HEK293T (cell line): ENCODE data around the gene RIN2.

Experiments used
- CTBP1 ChIP-seq: fragments of 450-650 bp; IDR thresholded peaks from 2 replicates; pipeline ENCODE4 v1.6.1; 2016; ENCODE audit warnings: borderline replicate concordance
- SP1 ChIP-seq: fragments of 450-650 bp; IDR thresholded peaks from 2 replicates; pipeline ENCODE4 v1.6.1; 2017
- SUZ12 ChIP-seq: fragments of 450-650 bp; IDR thresholded peaks from 2 replicates; pipeline ENCODE4 v1.6.1; 2016; ENCODE audit warnings: mild to moderate bottlenecking

DNA sequence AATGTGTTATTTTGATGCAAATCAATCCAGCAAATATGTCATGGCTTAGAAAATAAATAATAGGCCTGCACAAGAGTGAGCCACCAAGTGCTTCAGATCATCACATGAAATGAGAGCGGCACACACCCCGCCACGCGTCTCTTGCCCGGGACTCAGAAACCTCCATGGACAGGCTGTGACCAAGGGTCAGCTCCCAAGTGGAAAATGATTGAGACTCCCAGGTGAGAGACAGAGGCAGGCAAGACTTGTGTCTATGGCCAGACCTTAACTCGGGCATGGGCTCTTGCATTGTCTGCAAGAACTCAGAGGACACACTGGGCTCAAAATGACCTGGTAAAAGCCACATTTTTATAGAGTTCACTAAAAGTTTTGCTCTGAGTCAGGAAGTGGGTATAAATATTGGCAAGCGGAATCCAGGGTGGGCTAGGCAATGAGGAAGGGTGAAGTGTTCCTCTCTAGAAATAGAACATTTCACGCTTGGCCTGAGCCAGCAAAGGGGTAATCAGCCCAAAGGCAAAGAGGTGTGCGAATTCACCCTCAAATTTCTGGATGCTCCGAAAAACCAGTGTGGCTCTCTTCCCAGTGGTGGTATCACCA, 30.7 kb upstream of the RIN2 start:
- TF ChIP-seq SUZ12 (no peak), CTBP1 (no peak), SP1 (no peak)
